SU-DHL-6 (cell line): ENCODE data around the gene ACKR4.

Source experiments
- CTCF ChIP-seq: fragments of 200-600 bp; sonication (generic); IDR thresholded peaks from one replicate; pipeline ENCODE4 v1.5.1; 2017; ENCODE audit warnings: antibody characterized with exemption, mild to moderate bottlenecking, low read length, moderate library complexity; ENCODE audit not compliant: insufficient read depth, poor library complexity, severe bottlenecking
- EZH2phosphoT487 ChIP-seq: fragments of 200-600 bp; sonication (generic), shearing (Covaris generic); conservative IDR thresholded peaks from 2 replicates; pipeline ENCODE4 v1.6.1; 2018; ENCODE audit warnings: mild to moderate bottlenecking, antibody characterized with exemption, low read length, moderate library complexity, mixed read lengths

- no peak for TF ChIP-seq CTCF
- no peak for TF ChIP-seq EZH2phosphoT487
Observed at GRCh38 chr3:132638706-132639105, 41.6 kb downstream of the ACKR4 start.
